ENCODE results near the gene HP1BP3. TPM values are rescaled to one million over a fixed set of nuclear protein-coding genes. Genes with fewer than 3 reads are reported as not detected.

Gene HP1BP3
- total RNA-seq, 4 donors from 2014 or later, result 213 to 349 (median 277) TPM

DNA sequence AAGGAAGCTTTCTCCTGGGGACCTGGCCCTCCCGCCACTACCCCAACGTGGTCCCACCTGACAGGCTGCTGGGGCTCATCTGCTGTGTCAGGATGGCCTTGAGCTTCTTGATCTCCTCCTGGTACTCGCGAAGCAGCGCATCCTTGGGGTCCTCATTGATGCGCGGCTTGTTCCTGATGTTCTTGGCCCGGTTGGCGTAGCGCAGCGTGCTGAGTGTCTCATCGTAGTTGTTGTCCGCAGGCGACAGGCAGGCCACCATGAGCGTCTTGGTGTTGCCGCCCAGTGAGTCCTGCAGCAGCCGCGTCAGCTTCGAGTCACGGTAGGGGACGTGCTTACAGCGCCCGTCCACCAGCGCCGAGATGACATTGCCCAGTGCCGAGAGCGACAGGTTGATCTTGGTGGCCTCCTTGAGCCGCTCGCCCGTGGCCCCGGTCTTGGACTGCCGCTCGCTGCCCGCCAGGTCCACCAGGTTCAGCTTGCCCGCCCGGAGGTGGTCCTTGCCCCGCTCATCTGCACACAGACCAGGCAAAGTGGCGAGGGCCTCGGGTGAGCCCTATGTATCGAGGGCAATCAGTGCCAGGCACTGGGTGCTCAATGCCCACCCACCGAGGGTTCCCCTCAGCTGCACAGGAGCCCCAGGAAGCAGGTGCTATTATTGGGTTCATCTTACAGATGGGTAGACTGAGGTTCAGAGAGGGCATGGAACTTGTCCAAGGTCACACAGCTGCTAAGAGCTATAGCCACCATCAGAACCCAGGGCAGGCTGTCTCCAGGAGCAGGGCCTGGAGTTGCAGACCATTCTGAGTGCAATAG, 82.5 kb downstream of the HP1BP3 start:
- intact Hi-C loops (cut with DNase I), result no loop called here
- Histone ChIP-seq H3K36me3 (no peaks in the 10 kb centered on the region), H3K27ac (replicated peaks in 1 of 4) (no peak overlapping the region), H3K4me3 (no peak overlapping the region), H3K27me3 (peaks cover 0 to 6% (median 0%) of the 10 kb centered on the region in 4 donors), H3K4me1 (no peaks in the 10 kb centered on the region), H3K9me3 (no peaks in the 10 kb centered on the region)
- no peak for DNase-seq (ENCODE audit: extremely low spot score)
- 90% methylated on average over 21 of the region's 41 CpGs for WGBS
- TF ChIP-seq EP300 (IDR thresholded peaks at IDR 0.05) (no peak), POLR2A (IDR thresholded peaks at IDR 0.05; ENCODE audit: low read depth) (no peak), POLR2AphosphoS5 (IDR thresholded peaks at IDR 0.05) (no peak)
- TF ChIP-seq, protein P1, sequence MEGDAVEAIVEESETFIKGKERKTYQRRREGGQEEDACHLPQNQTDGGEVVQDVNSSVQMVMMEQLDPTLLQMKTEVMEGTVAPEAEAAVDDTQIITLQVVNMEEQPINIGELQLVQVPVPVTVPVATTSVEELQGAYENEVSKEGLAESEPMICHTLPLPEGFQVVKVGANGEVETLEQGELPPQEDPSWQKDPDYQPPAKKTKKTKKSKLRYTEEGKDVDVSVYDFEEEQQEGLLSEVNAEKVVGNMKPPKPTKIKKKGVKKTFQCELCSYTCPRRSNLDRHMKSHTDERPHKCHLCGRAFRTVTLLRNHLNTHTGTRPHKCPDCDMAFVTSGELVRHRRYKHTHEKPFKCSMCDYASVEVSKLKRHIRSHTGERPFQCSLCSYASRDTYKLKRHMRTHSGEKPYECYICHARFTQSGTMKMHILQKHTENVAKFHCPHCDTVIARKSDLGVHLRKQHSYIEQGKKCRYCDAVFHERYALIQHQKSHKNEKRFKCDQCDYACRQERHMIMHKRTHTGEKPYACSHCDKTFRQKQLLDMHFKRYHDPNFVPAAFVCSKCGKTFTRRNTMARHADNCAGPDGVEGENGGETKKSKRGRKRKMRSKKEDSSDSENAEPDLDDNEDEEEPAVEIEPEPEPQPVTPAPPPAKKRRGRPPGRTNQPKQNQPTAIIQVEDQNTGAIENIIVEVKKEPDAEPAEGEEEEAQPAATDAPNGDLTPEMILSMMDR (IDR thresholded peaks at IDR 0.05), result no peak

DNA sequence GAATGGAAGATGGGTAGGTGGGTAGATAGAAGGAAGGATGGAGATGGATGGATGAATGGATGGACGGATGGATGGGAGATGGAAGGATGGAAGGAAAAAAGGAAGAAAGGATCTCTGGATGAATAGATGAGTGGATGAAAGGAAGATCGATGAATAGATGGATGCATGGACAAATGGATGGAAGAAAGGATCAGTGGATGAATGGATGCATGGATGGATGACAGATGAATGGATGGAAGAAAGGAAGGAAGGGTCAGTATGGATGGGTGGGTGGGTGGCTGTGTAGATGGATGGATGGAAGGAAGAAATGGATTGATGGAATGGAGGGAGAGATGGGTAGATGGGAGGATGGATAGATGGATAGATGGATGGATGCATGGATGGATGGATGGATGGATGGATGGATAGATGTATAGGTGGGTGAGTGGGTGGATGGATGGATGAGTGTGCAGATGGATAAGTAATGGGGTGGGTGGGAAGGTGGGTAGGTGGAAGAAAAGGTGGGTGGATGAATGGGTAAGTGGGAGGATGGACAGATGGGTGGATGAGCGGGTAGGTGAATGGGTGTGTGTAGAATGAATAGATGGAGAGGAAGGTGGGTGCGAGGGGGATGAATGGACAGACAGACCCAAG, 83.9 kb downstream of the HP1BP3 start:
- no peak for TF ChIP-seq POLR2A (IDR thresholded peaks at IDR 0.05; ENCODE audit: low read depth)
- no peak for TF ChIP-seq EP300 (IDR thresholded peaks at IDR 0.05)
- no peak for TF ChIP-seq POLR2AphosphoS5 (IDR thresholded peaks at IDR 0.05)
- TF ChIP-seq, protein P1 (IDR thresholded peaks at IDR 0.05), result no peak
- H3K27me3 ChIP-seq, result no peaks in the 10 kb centered on the region
- no peak overlapping the region for H3K27ac ChIP-seq (replicated peaks in 1 of 4)
- H3K36me3 ChIP-seq, result no peaks in the 10 kb centered on the region
- DNase-seq (ENCODE audit: extremely low spot score), result no peak
- H3K4me3 ChIP-seq, result no peak overlapping the region
- 89% methylated on average over 4 of the region's 4 CpGs for WGBS
- peaks cover 0 to 10% (median 7%) of the 10 kb centered on the region in 4 donors for H3K4me1 ChIP-seq
- no peaks in the 10 kb centered on the region for H3K9me3 ChIP-seq
- intact Hi-C loops (cut with DNase I), result no loop called here

DNA sequence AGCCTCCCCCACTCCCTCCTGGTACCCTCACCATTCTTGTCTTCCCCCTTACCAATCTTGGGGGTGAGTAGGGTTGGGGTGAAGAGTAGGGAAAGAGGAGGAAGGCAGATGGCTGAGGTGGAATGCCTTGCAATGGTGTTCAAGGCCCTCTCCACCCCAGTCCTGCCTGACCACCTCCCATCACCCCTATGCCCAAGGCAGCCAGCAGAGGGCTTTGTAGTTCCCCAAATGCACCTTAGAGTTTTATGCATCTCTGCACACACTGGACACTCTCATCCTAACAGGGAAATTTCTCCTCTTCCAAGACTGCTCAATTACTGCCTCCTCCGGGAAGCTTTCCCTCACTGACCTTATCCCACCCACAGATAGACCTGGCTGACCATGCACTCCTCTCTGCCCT, 84.7 kb downstream of the HP1BP3 start:
- Histone ChIP-seq H3K27me3 (no peaks in the 10 kb centered on the region), H3K36me3 (no peaks in the 10 kb centered on the region), H3K4me1 (peaks cover 2 to 18% (median 15%) of the 10 kb centered on the region in 4 donors), H3K9me3 (no peaks in the 10 kb centered on the region), H3K4me3 (no peak overlapping the region), H3K27ac (replicated peaks in 1 of 4) (no peak overlapping the region)
- no peak for DNase-seq (ENCODE audit: extremely low spot score)
- TF ChIP-seq, protein P1 (IDR thresholded peaks at IDR 0.05), result no peak
- no peak for TF ChIP-seq POLR2AphosphoS5 (IDR thresholded peaks at IDR 0.05)
- no peak for TF ChIP-seq EP300 (IDR thresholded peaks at IDR 0.05)
- no peak for TF ChIP-seq POLR2A (IDR thresholded peaks at IDR 0.05; ENCODE audit: low read depth)
- WGBS, result 92% methylated on average over 1 of the region's 1 CpG
- intact Hi-C loops (cut with DNase I), result no loop called here

DNA sequence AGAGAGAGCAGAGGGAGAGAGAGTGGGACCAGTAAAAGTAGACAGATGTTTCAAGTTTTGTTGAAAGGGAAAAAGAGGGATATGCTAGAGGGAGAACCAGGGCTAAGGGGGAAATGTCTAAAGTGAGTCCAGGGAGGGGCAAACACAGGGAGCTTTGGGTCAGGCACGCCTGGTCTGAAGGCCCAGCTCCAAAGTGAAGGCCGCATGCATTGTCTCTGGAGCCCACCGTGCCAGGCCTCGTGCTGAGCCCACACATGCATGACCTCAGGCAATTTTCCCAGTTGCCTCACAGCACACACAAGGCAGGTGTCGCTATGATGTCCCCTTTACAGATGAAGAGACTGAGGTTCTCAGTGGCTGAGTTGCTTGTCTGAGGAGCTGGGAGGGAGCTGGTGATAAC, 85.3 kb downstream of the HP1BP3 start:
- no peak for TF ChIP-seq EP300 (IDR thresholded peaks at IDR 0.05)
- TF ChIP-seq, protein P1 (IDR thresholded peaks at IDR 0.05), result no peak
- TF ChIP-seq POLR2AphosphoS5 (IDR thresholded peaks at IDR 0.05), result no peak
- no peak for TF ChIP-seq POLR2A (IDR thresholded peaks at IDR 0.05; ENCODE audit: low read depth)
- WGBS, result 94% methylated on average over 2 of the region's 5 CpGs
- no peak overlapping the region for H3K27ac ChIP-seq (replicated peaks in 1 of 4)

More for the DNA sequence above, 85.3 kb downstream of the HP1BP3 start:
- intact Hi-C loops (cut with DNase I), result no loop called here
- no peak overlapping the region for H3K4me3 ChIP-seq
- H3K36me3 ChIP-seq, result no peaks in the 10 kb centered on the region
- H3K27me3 ChIP-seq, result no peaks in the 10 kb centered on the region
- peaks cover 7 to 24% (median 21%) of the 10 kb centered on the region in 4 donors for H3K4me1 ChIP-seq
- DNase-seq (ENCODE audit: extremely low spot score), result no peak
- H3K9me3 ChIP-seq, result no peaks in the 10 kb centered on the region
